Measurements from ENCODE around the gene ITPR2. TPM values are rescaled to one million over a fixed set of nuclear protein-coding genes. Genes with fewer than 3 reads are reported as not detected.

ITPR2 gene
- total RNA-seq, 1 experiment from 2014 or later: 4.0 TPM

GRCh38 chr12:26825459-26826016, 7.5 kb downstream of the ITPR2 start:
- Histone ChIP-seq H3K4me1 (ENCODE audit: insufficient read depth, low read length) (peaks cover 11% of the 10 kb centered on the region), H3K79me2 (ENCODE audit: low read length) (no peaks in the 10 kb centered on the region), H3K36me3 (ENCODE audit: low read depth, low read length) (no peaks in the 10 kb centered on the region), H3K4me3 (ENCODE audit: low read length) (no peak overlapping the region), H3K9ac (ENCODE audit: low read length) (no peak overlapping the region), H3K4me2 (ENCODE audit: low read length) (no peak overlapping the region), H3K9me2 (replicated peaks; ENCODE audit: low read length) (no peaks in the 10 kb centered on the region), H4K20me1 (ENCODE audit: low read length) (no peaks in the 10 kb centered on the region), H3K27ac (ENCODE audit: low read length) (no peak overlapping the region), H3K27me3 (ENCODE audit: low read length) (no peaks in the 10 kb centered on the region), H3K9me3 (ENCODE audit: low read length) (no peaks in the 10 kb centered on the region), H2AFZ (ENCODE audit: low read length) (no peak overlapping the region), H3F3A (ENCODE audit: low read length, unreplicated experiment) (no peaks in the 10 kb centered on the region)
- no peak for DNase-seq
- TF ChIP-seq CTCF (conservative IDR thresholded peaks at IDR 0.05; ENCODE audit: low read depth, low read length) (no peak), EZH2phosphoT487 (IDR thresholded peaks at IDR 0.05; ENCODE audit: borderline replicate concordance, low read length) (no peak), EZH2 (IDR thresholded peaks at IDR 0.05; ENCODE audit: low read length, unreplicated experiment) (no peak)
- intact Hi-C loops (cut with micrococcal nuclease): no loop called here
- ChIA-PET POLR2A (ENCODE audit: unreplicated experiment) (no interaction called here), CTCF (no interaction called here)
- BruUV-seq (replicated peaks): no TSS peak
- ATAC-seq: no peak

GRCh38 chr12:26823390-26823789, 9.6 kb downstream of the ITPR2 start:
- H3K27me3 ChIP-seq (ENCODE audit: low read length): no peaks in the 10 kb centered on the region
- no peak for ATAC-seq
- no peaks in the 10 kb centered on the region for H3K79me2 ChIP-seq (ENCODE audit: low read length)
- intact Hi-C loops (cut with micrococcal nuclease): loop anchor here (5.0 kb wide), 1 partner anchor 76 kb away; no protein-coding TSS in a partner anchor
- no TSS peak for BruUV-seq (replicated peaks)
- CTCF ChIA-PET: no interaction called here
- no peaks in the 10 kb centered on the region for H4K20me1 ChIP-seq (ENCODE audit: low read length)
- peaks cover 11% of the 10 kb centered on the region for H3K4me1 ChIP-seq (ENCODE audit: insufficient read depth, low read length)
- H3K4me3 ChIP-seq (ENCODE audit: low read length): no peak overlapping the region
- no peaks in the 10 kb centered on the region for H3K9me3 ChIP-seq (ENCODE audit: low read length)
- no peak overlapping the region for H3K27ac ChIP-seq (ENCODE audit: low read length)
- H3F3A ChIP-seq (ENCODE audit: low read length, unreplicated experiment): no peaks in the 10 kb centered on the region
- H3K9me2 ChIP-seq (replicated peaks; ENCODE audit: low read length): no peaks in the 10 kb centered on the region
- H2AFZ ChIP-seq (ENCODE audit: low read length): no peak overlapping the region
- H3K9ac ChIP-seq (ENCODE audit: low read length): no peak overlapping the region
- peak; percentile 31 for DNase-seq
- no peak overlapping the region for H3K4me2 ChIP-seq (ENCODE audit: low read length)
- POLR2A ChIA-PET (ENCODE audit: unreplicated experiment): no interaction called here
- no peak for TF ChIP-seq CTCF (conservative IDR thresholded peaks at IDR 0.05; ENCODE audit: low read depth, low read length)
- no peak for TF ChIP-seq EZH2 (IDR thresholded peaks at IDR 0.05; ENCODE audit: low read length, unreplicated experiment)
- no peak for TF ChIP-seq EZH2phosphoT487 (IDR thresholded peaks at IDR 0.05; ENCODE audit: borderline replicate concordance, low read length)
- no peaks in the 10 kb centered on the region for H3K36me3 ChIP-seq (ENCODE audit: low read depth, low read length)

- Histone ChIP-seq H3K4me2 (ENCODE audit: low read length) (no peak overlapping the region), H3K27ac (ENCODE audit: low read length) (no peak overlapping the region), H2AFZ (ENCODE audit: low read length) (no peak overlapping the region), H3K9me3 (ENCODE audit: low read length) (no peaks in the 10 kb centered on the region), H3K9ac (ENCODE audit: low read length) (no peak overlapping the region), H3K36me3 (ENCODE audit: low read depth, low read length) (no peaks in the 10 kb centered on the region), H3K79me2 (ENCODE audit: low read length) (no peaks in the 10 kb centered on the region), H4K20me1 (ENCODE audit: low read length) (no peaks in the 10 kb centered on the region), H3K4me3 (ENCODE audit: low read length) (no peak overlapping the region), H3K9me2 (replicated peaks; ENCODE audit: low read length) (no peaks in the 10 kb centered on the region), H3F3A (ENCODE audit: low read length, unreplicated experiment) (no peaks in the 10 kb centered on the region), H3K4me1 (ENCODE audit: insufficient read depth, low read length) (peaks cover 11% of the 10 kb centered on the region), H3K27me3 (ENCODE audit: low read length) (no peaks in the 10 kb centered on the region)
- no TSS peak for BruUV-seq (replicated peaks)
- no peak for TF ChIP-seq EZH2phosphoT487 (IDR thresholded peaks at IDR 0.05; ENCODE audit: borderline replicate concordance, low read length)
- no peak for TF ChIP-seq CTCF (conservative IDR thresholded peaks at IDR 0.05; ENCODE audit: low read depth, low read length)
- no peak for TF ChIP-seq EZH2 (IDR thresholded peaks at IDR 0.05; ENCODE audit: low read length, unreplicated experiment)
- POLR2A ChIA-PET (ENCODE audit: unreplicated experiment): no interaction called here
- DNase-seq (peak; percentile 35), ATAC-seq (peak; percentile 57)
- CTCF ChIA-PET: interaction anchor here (0.6 to 0.8 kb wide), 2 partner anchors 11 to 1226 kb away, joined by 3 read pairs; partner anchors contain the start of gene ITPR2
- intact Hi-C loops (cut with micrococcal nuclease): loop anchor here (5.0 kb wide), 1 partner anchor 75 kb away; no protein-coding TSS in a partner anchor
Observed at GRCh38 chr12:26822026-26822425, 11.0 kb downstream of the ITPR2 start.

Data from PC-3 (cell line).